Ammon's horn (tissue), 1 donor: ENCODE measurements around the gene HSD17B14.
"Not testable (repeated sequence)": the region's sequence is repeated elsewhere in the genome, so short reads cannot be mapped to it uniquely, and the experiment has no call there.

Experiments
- DNase-seq: peaks from one replicate; pipeline ENCODE4 v3.0.0-alpha.2; 2016; ENCODE audit warnings: low spot score

The HSD17B14 gene

GRCh38 chr19:48836089-48837017 is at the start of gene HSD17B14:
Gene HSD17B14, minus strand, starts transcription at chr19:48836491. Its CDS starts 80 bp downstream, at chr19:48836411.
- peak; percentile 57 for DNase-seq

- no peak for DNase-seq
These were observed 47.4 kb upstream of the HSD17B14 start for GRCh38 chr19:48883726-48884125.

GRCh38 chr19:48881741-48882657 is 45.7 kb upstream of the HSD17B14 start:
- DNase-seq = peak; percentile 49

- not testable (repeated sequence) for DNase-seq
These were observed 43.4 kb upstream of the HSD17B14 start for GRCh38 chr19:48879696-48880095.

GRCh38 chr19:48879025-48879637 is 42.8 kb upstream of the HSD17B14 start:
- DNase-seq = no peak

GRCh38 chr19:48878196-48879024 is 42.1 kb upstream of the HSD17B14 start:
- no peak for DNase-seq

- DNase-seq = no peak
These were observed 41.5 kb upstream of the HSD17B14 start for GRCh38 chr19:48877855-48878195.

GRCh38 chr19:48876043-48876981 is 40.0 kb upstream of the HSD17B14 start:
- not testable (repeated sequence) for DNase-seq

GRCh38 chr19:48874303-48875135 is 38.2 kb upstream of the HSD17B14 start:
- DNase-seq = peak; percentile 35

- DNase-seq = no peak
These were observed 37.4 kb upstream of the HSD17B14 start for GRCh38 chr19:48873476-48874302.

GRCh38 chr19:48872884-48873475 is 36.7 kb upstream of the HSD17B14 start:
- DNase-seq = peak; percentile 69

- DNase-seq = peak; percentile 99
These were observed 36.0 kb upstream of the HSD17B14 start, which contains the start of gene PPP1R15A for GRCh38 chr19:48872182-48872883. Gene PPP1R15A, plus strand, starts transcription at chr19:48872421. Its CDS starts 813 bp downstream, at chr19:48873234.

GRCh38 chr19:48871471-48872181 is 35.3 kb upstream of the HSD17B14 start:
- not testable (repeated sequence) for DNase-seq

- no peak for DNase-seq
These were observed 33.8 kb upstream of the HSD17B14 start for GRCh38 chr19:48870048-48870447.

GRCh38 chr19:48868114-48868886 is 32.0 kb upstream of the HSD17B14 start, which contains the start of gene PLEKHA4:
Gene PLEKHA4, minus strand, starts transcription at chr19:48868617. Its CDS starts 997 bp downstream, at chr19:48867620.
- no peak for DNase-seq

GRCh38 chr19:48867746-48868113 is 31.4 kb upstream of the HSD17B14 start:
- no peak for DNase-seq
